KOPT-K1 (cell line): Measurements from ENCODE around the gene GRHL3.

Source experiments
- H3K27ac ChIP-seq: fragments of 200-600 bp; sonication (generic); 2 replicates; pipeline ENCODE4 v1.5.1; 2016; ENCODE audit warnings: antibody characterized with exemption, mild to moderate bottlenecking, low read depth, low read length; ENCODE audit not compliant: poor library complexity, severe bottlenecking
- H3K36me3 ChIP-seq: fragments of 200-600 bp; sonication (generic); 2 replicates; pipeline ENCODE4 v1.5.1; 2017; ENCODE audit warnings: antibody characterized with exemption, mild to moderate bottlenecking, low read length, moderate library complexity; ENCODE audit not compliant: insufficient read depth
- H3K9me3 ChIP-seq: fragments of 200-600 bp; sonication (generic); 2 replicates; pipeline ENCODE4 v1.5.1; 2017; ENCODE audit warnings: antibody characterized with exemption, low read length, mild to moderate bottlenecking; ENCODE audit not compliant: insufficient read depth, poor library complexity, severe bottlenecking

The GRHL3 gene

GRCh38 chr1:24319962-24320361, 805 bp downstream of the GRHL3 start:
- Histone ChIP-seq H3K36me3 (no peaks in the 10 kb centered on the region), H3K27ac (no peak overlapping the region), H3K9me3 (no peaks in the 10 kb centered on the region)

GRCh38 chr1:24321126-24321525, 2.0 kb downstream of the GRHL3 start:
- H3K36me3 ChIP-seq: no peaks in the 10 kb centered on the region
- H3K9me3 ChIP-seq: no peaks in the 10 kb centered on the region
- H3K27ac ChIP-seq: no peak overlapping the region

DNA sequence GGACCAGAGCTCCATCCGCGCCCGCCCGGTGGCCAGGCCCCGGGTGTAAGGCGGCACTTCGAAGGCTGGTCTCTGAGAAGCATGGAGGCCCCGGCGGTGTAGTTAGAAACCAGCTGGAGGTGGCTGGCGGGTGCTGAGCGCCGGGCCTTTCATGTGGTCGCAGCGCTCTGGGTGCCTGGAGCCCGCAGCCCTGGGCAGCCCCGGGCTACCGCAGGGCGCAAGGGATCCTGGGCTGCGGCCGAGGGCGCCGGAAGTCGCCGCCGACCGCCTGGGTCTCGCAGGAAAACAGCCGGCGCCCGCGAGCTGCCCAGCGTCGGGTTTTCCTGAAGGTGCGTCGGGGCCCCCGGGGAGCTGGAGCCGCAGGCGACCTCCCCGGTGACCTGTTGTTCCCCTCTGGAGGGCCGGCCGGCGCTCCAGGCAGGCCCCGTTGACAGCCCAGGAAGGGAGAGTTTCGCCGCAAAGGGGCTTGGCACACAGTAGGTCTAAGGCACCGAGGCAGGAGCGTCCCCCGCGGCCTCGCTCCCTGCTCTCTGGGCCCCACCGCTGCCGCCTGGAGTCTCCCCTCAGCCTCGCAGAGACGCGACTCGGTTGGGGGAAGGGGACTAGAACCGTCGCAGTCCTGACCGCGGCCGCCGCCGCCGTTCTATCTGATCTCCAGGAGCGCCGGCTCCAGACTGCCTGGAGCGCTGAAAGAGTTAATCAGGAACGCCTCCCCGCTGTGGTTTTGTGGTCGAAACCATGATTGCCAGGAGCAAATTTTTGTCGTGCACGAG, 2.7 kb downstream of the GRHL3 start:
- Histone ChIP-seq H3K9me3 (no peaks in the 10 kb centered on the region), H3K27ac (no peak overlapping the region), H3K36me3 (no peaks in the 10 kb centered on the region)

GRCh38 chr1:24322470-24323177, 3.5 kb downstream of the GRHL3 start:
- H3K27ac ChIP-seq: no peak overlapping the region
- H3K9me3 ChIP-seq: no peaks in the 10 kb centered on the region
- no peaks in the 10 kb centered on the region for H3K36me3 ChIP-seq

DNA sequence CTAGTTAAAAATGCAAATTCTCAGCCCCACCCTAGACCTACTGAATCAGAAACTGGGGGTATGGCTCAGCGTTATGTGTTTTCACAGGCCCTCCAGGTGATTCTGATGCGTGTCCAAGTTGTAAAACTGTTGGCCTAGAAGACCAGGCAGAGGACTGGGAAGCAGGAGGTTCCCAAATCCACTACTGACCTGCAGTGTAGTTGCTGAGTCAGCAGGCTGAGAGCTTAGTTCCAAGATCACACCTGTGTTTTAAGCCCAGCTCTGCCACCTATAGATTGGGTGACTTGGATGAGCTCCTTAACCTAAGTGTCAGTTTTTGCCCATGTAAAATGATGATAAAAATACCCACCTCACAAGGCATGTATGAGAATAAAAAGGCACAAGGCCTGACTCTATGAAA, 4.1 kb downstream of the GRHL3 start:
- Histone ChIP-seq H3K9me3 (no peaks in the 10 kb centered on the region), H3K27ac (no peak overlapping the region), H3K36me3 (no peaks in the 10 kb centered on the region)

DNA sequence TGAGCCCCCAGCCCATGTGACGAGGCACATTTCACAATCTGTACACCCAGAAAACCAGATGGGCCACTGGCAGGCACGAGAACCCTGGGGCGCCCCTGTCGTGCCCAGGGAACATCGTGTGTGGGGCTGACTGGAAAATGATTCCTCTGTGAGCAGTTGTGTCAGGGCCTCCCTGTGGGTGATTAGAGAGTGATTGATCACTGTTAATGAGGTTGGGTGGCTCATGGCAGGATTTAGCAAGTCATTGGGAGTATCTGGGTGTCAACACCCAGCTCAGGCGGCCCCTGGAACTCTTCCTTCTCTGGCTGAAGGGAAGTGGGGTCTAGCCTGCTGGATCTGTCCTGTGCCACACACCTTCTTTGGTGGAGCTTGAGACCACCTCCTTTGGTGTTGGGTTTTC, 5.7 kb downstream of the GRHL3 start:
- Histone ChIP-seq H3K36me3 (no peaks in the 10 kb centered on the region), H3K9me3 (no peaks in the 10 kb centered on the region), H3K27ac (no peak overlapping the region)

DNA sequence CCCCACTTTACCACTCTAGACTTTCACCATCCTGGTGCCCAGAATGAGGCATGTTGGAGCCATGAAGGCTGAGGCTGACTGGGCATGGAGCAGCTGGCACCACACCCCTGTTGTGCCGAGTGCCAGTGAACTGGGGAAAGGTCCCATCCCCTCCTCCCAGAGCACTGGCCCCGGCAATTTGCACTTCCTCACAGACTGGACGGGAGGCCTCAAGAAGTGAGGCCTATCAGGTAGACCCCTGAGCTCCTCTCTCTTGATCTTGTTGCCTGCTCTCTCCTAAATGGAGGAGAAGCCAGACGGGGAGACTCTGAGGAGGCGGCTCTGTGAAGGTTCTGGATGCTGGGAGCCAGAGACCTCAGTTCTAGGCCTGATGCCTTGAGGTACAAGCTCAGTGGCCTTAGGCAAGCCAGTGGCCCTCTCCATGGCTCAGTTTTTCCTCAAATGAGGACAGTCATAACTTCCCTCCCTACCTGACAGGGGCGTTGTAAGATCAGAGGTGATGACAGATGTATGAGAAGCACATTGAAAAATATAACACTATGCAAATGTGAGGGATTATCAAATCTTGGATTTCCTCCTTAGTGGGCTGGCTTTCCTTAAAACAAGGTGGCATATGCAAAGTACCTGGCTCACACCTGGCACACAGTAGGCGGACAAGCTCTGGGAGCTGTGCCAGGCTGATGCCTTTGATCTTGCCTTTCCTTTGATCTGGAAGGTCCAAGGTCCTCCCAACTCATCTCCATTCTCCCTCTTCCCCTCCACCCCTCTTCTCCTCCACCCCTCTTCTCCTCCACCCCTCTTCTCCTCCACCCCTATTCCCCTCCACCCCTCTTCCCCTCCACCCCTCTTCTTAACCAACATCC, 6.7 kb downstream of the GRHL3 start:
- Histone ChIP-seq H3K9me3 (no peaks in the 10 kb centered on the region), H3K36me3 (no peaks in the 10 kb centered on the region), H3K27ac (no peak overlapping the region)

DNA sequence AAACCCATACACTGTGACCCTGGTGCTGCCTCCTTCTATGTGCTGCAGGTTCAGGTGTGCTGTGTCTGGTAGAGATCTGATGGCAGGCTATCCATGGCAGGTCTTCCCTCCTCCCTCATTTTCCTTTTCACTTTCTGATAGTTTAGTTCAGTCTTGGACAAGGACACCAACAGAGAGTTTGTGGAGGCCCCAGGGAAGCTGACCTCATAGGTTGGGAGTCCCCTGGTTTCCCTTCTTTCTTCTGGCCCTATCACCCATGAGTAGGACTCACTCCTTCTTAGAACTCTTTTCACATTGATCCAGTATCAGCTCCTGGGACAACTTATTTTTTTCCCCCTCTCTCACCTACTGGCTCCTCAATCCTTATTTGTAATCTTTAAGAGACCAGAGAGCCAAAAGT, 8.3 kb downstream of the GRHL3 start:
- no peaks in the 10 kb centered on the region for H3K36me3 ChIP-seq
- no peaks in the 10 kb centered on the region for H3K9me3 ChIP-seq
- no peak overlapping the region for H3K27ac ChIP-seq

DNA sequence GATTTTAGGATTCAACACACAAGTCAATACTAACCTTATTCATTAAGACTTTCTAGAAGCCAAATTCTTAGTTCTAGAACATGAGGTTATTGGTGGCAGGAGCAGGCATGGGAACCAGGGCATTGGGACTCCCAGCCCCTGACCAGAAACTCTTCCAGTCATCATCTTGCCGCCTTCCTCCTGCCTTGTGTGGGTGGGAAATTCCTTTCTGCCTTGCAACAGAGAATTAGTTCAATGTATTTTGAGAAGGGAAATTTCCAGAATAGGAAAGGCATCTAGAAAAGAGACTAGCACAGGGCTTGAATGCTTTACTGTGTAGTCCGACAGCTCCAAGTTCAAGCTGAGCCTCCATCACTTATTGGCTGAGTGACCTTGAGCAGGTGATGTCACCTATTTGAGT, 8.7 kb downstream of the GRHL3 start:
- Histone ChIP-seq H3K36me3 (no peaks in the 10 kb centered on the region), H3K27ac (no peak overlapping the region), H3K9me3 (no peaks in the 10 kb centered on the region)

DNA sequence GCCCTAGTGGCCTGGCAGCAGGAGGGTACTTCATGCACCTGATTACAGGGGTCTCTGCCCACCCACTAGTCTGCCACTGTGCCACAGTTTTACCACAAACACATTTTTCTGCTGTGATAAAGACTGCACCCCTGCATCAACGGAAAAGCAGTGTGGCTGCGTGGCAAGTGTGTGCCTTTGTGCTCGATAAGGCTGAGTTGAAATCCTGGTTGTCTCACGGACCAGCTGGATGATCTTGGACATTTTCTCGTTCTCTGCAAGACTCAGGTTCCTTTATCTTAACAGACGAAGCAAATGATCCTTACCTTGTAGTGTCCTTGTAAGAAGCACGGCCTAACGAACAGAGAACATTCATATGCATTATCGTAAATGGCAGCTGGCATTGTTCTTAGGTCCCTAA, 10.2 kb downstream of the GRHL3 start:
- no peaks in the 10 kb centered on the region for H3K36me3 ChIP-seq
- no peaks in the 10 kb centered on the region for H3K9me3 ChIP-seq
- H3K27ac ChIP-seq: no peak overlapping the region

DNA sequence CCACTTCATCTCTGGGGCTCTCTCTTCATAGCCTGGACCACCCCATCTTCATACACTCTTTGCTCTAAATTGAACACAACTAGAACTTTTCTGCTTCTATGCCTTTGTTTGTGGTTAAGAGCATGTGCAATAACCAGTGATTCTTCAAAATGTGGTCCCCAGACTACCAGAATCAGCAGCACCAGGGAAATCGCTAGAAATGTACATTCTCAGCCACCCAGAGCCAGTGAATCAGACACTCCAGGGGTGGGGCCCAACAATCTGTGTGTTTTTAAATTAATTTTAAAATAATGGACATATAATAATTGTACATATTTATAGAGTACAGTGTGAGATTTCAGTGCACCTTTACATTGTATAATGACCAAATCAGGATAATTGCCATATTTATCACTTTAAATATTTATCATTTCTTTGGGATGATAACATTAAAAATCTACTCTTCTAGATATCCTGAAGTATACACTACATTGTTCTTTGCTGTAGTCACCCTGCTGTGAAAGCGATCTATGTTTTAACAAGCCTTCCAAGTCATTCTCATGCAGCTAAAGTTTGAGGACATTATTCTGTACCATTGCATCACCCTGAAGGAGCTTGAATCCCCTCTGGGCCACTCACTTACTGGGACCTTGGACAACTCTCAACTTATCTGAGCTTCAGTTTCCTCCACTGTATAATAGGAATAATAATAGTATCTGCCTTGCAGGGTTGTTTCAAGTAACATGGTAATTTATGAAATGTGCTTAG, 10.8 kb downstream of the GRHL3 start:
- H3K27ac ChIP-seq: no peak overlapping the region
- H3K9me3 ChIP-seq: no peaks in the 10 kb centered on the region
- H3K36me3 ChIP-seq: no peaks in the 10 kb centered on the region

- Histone ChIP-seq H3K27ac (no peak overlapping the region), H3K36me3 (no peaks in the 10 kb centered on the region), H3K9me3 (no peaks in the 10 kb centered on the region)
Measured at GRCh38 chr1:24331961-24332673, 13.0 kb downstream of the GRHL3 start.

GRCh38 chr1:24336075-24336474, 16.9 kb downstream of the GRHL3 start:
- no peak overlapping the region for H3K27ac ChIP-seq
- no peaks in the 10 kb centered on the region for H3K36me3 ChIP-seq
- no peaks in the 10 kb centered on the region for H3K9me3 ChIP-seq

GRCh38 chr1:24337455-24337854, 18.3 kb downstream of the GRHL3 start:
- Histone ChIP-seq H3K27ac (no peak overlapping the region), H3K36me3 (no peaks in the 10 kb centered on the region), H3K9me3 (no peaks in the 10 kb centered on the region)
